Testis (tissue), 2 donors: ENCODE results near the gene VWA8.

Source experiments
- POLR2A ChIP-seq: fragments of 450-650 bp; IDR thresholded peaks from one replicate; pipeline ENCODE4 v1.6.1; 2017; ENCODE audit warnings: antibody characterized with exemption, mild to moderate bottlenecking, moderate library complexity
- TF ChIP-seq, protein P1 (sequence below), 3 experiments: fragments of 450-650 bp in 2 of 3; fragments of 200-600 bp in 1 of 3; sonication (generic) in 1 of 3; IDR thresholded peaks; one replicate each; pipeline ENCODE4 v1.5.1; 2016 to 2019; ENCODE audit warnings: antibody characterized with exemption in 3 of 3, mild to moderate bottlenecking in 2 of 3, moderate library complexity in 1 of 3

DNA sequence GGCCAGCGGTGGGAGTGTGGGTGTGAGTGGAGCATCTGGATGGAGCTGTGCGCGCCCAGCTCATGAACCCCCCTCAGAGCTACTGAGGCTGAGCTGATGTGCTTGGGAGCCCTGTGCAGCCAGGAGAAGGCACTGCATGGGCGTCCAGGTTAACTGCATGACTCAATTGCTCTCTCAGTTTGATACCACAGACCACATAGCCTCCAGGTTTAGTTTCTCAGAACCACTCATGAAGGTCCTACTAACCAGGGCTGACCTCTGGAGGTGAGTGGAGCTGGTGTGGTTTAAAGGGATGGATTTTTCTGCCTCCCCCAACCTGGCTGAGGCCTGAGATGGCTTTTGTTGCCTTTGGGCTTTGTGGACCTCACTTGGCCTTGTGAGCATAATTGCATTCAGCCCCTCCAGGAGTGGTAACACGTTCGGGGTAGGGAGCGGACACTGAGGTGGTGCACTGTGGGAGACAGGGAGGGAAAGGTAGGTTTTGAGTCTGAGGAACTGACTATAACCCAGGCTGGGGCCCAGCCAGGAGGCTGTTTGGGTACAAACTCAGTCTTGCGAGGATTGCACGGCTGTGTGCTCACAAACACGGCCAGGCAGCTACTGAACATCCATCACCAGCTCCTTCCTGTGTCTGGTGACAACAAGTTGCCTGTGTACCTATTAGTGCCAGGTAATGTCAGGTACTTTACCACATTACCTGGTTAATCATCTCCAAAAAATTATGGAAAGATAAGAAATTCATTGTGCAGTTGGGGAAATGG, 406.1 kb downstream of the VWA8 start:
- TF ChIP-seq, protein P1, sequence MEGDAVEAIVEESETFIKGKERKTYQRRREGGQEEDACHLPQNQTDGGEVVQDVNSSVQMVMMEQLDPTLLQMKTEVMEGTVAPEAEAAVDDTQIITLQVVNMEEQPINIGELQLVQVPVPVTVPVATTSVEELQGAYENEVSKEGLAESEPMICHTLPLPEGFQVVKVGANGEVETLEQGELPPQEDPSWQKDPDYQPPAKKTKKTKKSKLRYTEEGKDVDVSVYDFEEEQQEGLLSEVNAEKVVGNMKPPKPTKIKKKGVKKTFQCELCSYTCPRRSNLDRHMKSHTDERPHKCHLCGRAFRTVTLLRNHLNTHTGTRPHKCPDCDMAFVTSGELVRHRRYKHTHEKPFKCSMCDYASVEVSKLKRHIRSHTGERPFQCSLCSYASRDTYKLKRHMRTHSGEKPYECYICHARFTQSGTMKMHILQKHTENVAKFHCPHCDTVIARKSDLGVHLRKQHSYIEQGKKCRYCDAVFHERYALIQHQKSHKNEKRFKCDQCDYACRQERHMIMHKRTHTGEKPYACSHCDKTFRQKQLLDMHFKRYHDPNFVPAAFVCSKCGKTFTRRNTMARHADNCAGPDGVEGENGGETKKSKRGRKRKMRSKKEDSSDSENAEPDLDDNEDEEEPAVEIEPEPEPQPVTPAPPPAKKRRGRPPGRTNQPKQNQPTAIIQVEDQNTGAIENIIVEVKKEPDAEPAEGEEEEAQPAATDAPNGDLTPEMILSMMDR (IDR thresholded peaks at IDR 0.05) = no peak
- TF ChIP-seq POLR2A = no peak
